Spleen (tissue), 11 donors: Measurements from ENCODE around the gene USP20. TPM values are rescaled to one million over a fixed set of nuclear protein-coding genes. Genes with fewer than 3 reads are reported as not detected.

ENCODE experiments used
- DNase-seq: peaks from one replicate; pipeline ENCODE4 v3.0.0-alpha.2; 2020
- H3K27ac ChIP-seq, 8 donors: fragments of 200-600 bp; sonication (generic) in 7 of 8; 1 replicate in 4 of 8; 2 replicates in 4 of 8; pipeline versions ENCODE4 v1.5.0 to v1.8.0; 2016 to 2021; ENCODE audit warnings: inconsistent platforms in 4 of 8, mild to moderate bottlenecking in 4 of 8, moderate library complexity in 1 of 8
- H3K27me3 ChIP-seq, 7 donors: fragments of 200-600 bp; sonication (generic) in 6 of 7; replicated peaks in 1 of 7; 1 replicate in 4 of 7; 2 replicates in 3 of 7; pipeline versions ENCODE4 v1.5.0 to v1.8.0; 2016 to 2021; ENCODE audit warnings: inconsistent platforms in 3 of 7, mild to moderate bottlenecking in 1 of 7
- H3K36me3 ChIP-seq, 6 donors: fragments of 200-600 bp; sonication (generic) in 5 of 6; 1 replicate in 4 of 6; 2 replicates in 2 of 6; pipeline versions ENCODE4 v1.5.0 to v1.8.0; 2016 to 2021; ENCODE audit warnings: inconsistent platforms in 2 of 6
- H3K4me1 ChIP-seq, 6 donors: fragments of 200-600 bp; sonication (generic) in 5 of 6; 1 replicate in 3 of 6; 2 replicates in 3 of 6; pipeline versions ENCODE4 v1.5.0 to v1.8.0; 2016 to 2021; ENCODE audit warnings: inconsistent platforms in 3 of 6
- H3K4me3 ChIP-seq, 8 donors: fragments of 200-600 bp; sonication (generic) in 7 of 8; 1 replicate in 4 of 8; 2 replicates in 4 of 8; pipeline versions ENCODE4 v1.5.0 to v1.8.0; 2016 to 2021; ENCODE audit warnings: inconsistent platforms in 4 of 8, mild to moderate bottlenecking in 4 of 8, moderate library complexity in 2 of 8
- H3K9me3 ChIP-seq, 8 donors: fragments of 200-600 bp; sonication (generic) in 7 of 8; 1 replicate in 4 of 8; 2 replicates in 4 of 8; pipeline versions ENCODE4 v1.5.0 to v1.8.0; 2016 to 2021; ENCODE audit warnings: inconsistent platforms in 4 of 8
- POLR2A ChIP-seq, 3 donors: fragments of 450-650 bp; IDR thresholded peaks; one replicate each; pipeline ENCODE4 v1.5.1; 2017; ENCODE audit warnings: antibody characterized with exemption in 3 of 3, mild to moderate bottlenecking in 1 of 3
- POLR2AphosphoS5 ChIP-seq, 3 donors: sonication (generic); formaldehyde crosslinking; IDR thresholded peaks; one replicate each; pipeline ENCODE4 v1.5.1; 2017; ENCODE audit warnings: antibody characterized with exemption in 3 of 3
- WGBS, 5 donors: extraction: QIAGEN DNeasy Blood & Tissue Kit in 3 of 5; methylation state at CpG; one replicate each; pipeline versions ENCODE4 v1.1.5 to v1.1.7; 2013 to 2018; 5-methylcytosine and 5-hydroxymethylcytosine counted together
- intact Hi-C: fragments of 100-400 bp; cut with DNase I; formaldehyde crosslinking; loops from one replicate; pipeline ENCODE4 v1.15.0; 2023; ENCODE audit warnings: low total_unique reads
- polyA plus RNA-seq, 3 donors: library from polyadenylated mRNA; stranded (reverse); fragments of 200-250 nt; gene quantifications; one replicate each; pipeline ENCODE4 v1.2.1, GENCODE V29; 2013
- total RNA-seq, 7 donors: library from RNA; depleted of rRNA in 3 of 7; stranded (reverse); fragments of >200 nt in 3 of 7; fragmentation: NEBNext Ultra II Directional in 4 of 7; extraction: Animal tissue kit (Norgen Biotek cat#: 25700) in 4 of 7; gene quantifications; one replicate each; pipeline versions ENCODE4 v1.1.0 to v1.2.1, GENCODE V29; 2016 to 2021
- TF ChIP-seq, protein P1 (sequence below), 11 experiments: fragments of 200-600 bp in 7 of 11; fragments of 450-650 bp in 4 of 11; sonication (generic) in 4 of 11; IDR thresholded peaks in 8 of 11; conservative IDR thresholded peaks in 3 of 11; 1 replicate in 7 of 11; 2 replicates in 4 of 11; pipeline versions ENCODE4 v1.4.0 to v1.8.0; 2016 to 2021; ENCODE audit warnings: antibody characterized with exemption in 11 of 11, inconsistent platforms in 4 of 11, mild to moderate bottlenecking in 1 of 11
- donor health status: healthy with polysubstance abuse.
- donor health status: DM: no; HTN: no; CAD: no; lungs with moderate emphysema.
- donor health status: DM: no; HTN: no; CAD: no.
- donor health status: Bipolar disorder and iron deficiency.
- donor health status: healthy.
- donor health status: DM: no; HTN: no; CAD: no.
- donor health status: DM: yes; HTN: yes; CAD: no.

USP20 gene
- total and polyA plus RNA-seq, 10 donors, result 29.7 to 83.7 (median 41.3) TPM

DNA sequence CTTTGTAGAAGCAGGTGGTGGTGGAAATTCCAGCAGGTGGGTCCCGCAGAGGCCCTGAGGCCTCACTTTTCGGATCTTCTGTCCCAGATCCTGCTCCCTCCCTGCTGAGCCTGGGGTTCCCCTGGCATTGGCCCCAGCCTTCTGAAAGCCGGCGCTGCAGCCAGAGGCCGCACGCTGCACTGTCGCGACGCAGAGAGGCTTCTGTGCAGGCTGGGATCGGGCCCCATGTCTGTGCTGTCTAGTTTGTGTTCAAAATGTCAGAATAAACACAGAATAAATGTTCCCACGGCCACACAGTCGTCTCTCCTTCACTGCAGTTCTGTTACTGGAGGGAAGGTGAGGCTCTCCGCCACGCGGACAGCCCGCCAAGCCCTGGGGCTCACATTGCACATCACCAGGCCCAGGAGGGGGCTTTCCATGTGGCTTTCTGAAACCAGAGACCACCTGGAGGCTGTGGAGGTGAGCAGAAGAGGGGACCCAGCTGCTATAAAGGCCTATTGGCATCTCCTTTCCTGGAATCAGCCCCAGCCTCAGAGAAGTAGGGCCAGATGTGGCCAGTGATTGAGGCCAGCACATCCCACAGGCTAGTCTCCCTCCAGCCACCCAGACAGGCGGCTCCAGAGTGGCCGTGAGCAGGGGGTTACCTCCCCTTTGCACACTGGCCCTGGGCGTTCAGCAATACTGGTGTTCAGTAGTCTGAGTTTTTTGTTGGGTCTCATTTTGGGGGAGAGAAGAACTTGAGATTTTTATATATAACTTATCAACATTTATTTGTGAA lies 46.5 kb downstream of the USP20 start:
- Histone ChIP-seq H3K4me3 (no peak overlapping the region), H3K27ac (peak overlapping the region in 1 of 8 donors; percentile 21), H3K4me1 (peaks cover 28 to 51% (median 37%) of the 10 kb centered on the region in 6 donors), H3K36me3 (peaks cover 0 to 38% (median 1%) of the 10 kb centered on the region in 6 donors), H3K27me3 (no peaks in the 10 kb centered on the region), H3K9me3 (no peaks in the 10 kb centered on the region)
- intact Hi-C loops, result loop anchor here (10.0 kb wide), 1 partner anchor 83 kb away; no protein-coding TSS in a partner anchor
- 85 to 93% (median 90%) methylated on average over 17 to 19 of the region's 19 CpGs for WGBS, 5 donors
- DNase-seq, result no peak
- TF ChIP-seq, protein P1, sequence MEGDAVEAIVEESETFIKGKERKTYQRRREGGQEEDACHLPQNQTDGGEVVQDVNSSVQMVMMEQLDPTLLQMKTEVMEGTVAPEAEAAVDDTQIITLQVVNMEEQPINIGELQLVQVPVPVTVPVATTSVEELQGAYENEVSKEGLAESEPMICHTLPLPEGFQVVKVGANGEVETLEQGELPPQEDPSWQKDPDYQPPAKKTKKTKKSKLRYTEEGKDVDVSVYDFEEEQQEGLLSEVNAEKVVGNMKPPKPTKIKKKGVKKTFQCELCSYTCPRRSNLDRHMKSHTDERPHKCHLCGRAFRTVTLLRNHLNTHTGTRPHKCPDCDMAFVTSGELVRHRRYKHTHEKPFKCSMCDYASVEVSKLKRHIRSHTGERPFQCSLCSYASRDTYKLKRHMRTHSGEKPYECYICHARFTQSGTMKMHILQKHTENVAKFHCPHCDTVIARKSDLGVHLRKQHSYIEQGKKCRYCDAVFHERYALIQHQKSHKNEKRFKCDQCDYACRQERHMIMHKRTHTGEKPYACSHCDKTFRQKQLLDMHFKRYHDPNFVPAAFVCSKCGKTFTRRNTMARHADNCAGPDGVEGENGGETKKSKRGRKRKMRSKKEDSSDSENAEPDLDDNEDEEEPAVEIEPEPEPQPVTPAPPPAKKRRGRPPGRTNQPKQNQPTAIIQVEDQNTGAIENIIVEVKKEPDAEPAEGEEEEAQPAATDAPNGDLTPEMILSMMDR (IDR thresholded peaks at IDR 0.05 in 8 of 11, conservative IDR thresholded peaks at IDR 0.05 in 3 of 11), result no peak
- TF ChIP-seq POLR2AphosphoS5 (IDR thresholded peaks at IDR 0.05), result peak in 1 of 3 donors; percentile 51

- DNase-seq, result peak; percentile 100
- 3 to 10% (median 3%) methylated on average over 19 to 24 of the region's 24 CpGs for WGBS, 5 donors
- TF ChIP-seq POLR2A (IDR thresholded peaks at IDR 0.05) (peak in 1 of 3 donors; percentile 25), POLR2AphosphoS5 (IDR thresholded peaks at IDR 0.05) (peak; percentile 89 to 93 (median 91))
- TF ChIP-seq, protein P1 (IDR thresholded peaks at IDR 0.05 in 8 of 11, conservative IDR thresholded peaks at IDR 0.05 in 3 of 11), result no peak
- intact Hi-C loops, result loop anchor here (5.0 to 10.0 kb wide), 3 partner anchors 80 to 218 kb away; partner anchors contain the start of gene FNBP1
- Histone ChIP-seq H3K4me1 (peaks cover 49 to 68% (median 62%) of the 10 kb centered on the region in 6 donors), H3K27ac (peak overlapping the region; percentile 86 to 96 (median 92)), H3K36me3 (peaks cover 0 to 26% (median 1%) of the 10 kb centered on the region in 6 donors), H3K9me3 (no peaks in the 10 kb centered on the region), H3K27me3 (no peaks in the 10 kb centered on the region), H3K4me3 (peak overlapping the region; percentile 22 to 72 (median 48))
These were observed 49.2 kb downstream of the USP20 start for GRCh38 chr9:129884220-129885017.

DNA sequence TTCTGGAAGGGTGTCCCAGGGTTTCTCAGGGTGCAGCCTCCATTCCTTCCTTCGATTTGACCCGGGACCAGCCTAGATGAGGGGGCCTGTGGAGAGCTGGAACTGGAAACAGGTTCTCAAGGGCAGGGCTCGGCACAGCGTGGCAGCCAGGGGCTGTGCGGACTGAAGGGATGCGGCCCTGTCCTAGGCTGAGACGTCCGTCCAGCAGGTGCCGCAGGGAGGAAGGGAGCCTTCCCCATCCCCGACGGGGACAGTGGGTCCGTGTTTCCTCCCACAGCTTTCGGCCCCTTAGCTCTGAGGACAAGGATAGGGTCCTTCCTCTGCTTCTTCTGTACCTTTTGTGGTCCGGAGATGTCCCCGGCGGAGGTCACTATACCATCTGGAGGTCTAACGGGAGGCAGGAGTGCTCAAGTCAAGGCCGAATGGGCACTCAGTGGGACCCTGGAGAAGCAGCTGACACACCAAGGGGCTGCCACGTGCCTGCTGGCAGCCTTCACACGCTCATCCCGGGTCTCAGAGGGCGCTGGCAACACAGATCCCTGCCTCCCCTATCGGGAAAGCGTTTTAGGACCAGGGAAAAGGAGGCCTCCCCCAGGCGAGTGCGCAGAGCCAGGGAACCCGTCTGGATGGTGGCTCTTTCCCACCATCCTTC lies 49.9 kb downstream of the USP20 start:
- TF ChIP-seq, protein P1 (IDR thresholded peaks at IDR 0.05 in 8 of 11, conservative IDR thresholded peaks at IDR 0.05 in 3 of 11), result peak in 6 of 11 experiments; percentile 4 to 43 (median 37)
- TF ChIP-seq POLR2A (IDR thresholded peaks at IDR 0.05), result no peak
- H3K9me3 ChIP-seq, result no peaks in the 10 kb centered on the region
- intact Hi-C loops, result loop anchor here (5.0 to 10.0 kb wide), 3 partner anchors 80 to 217 kb away; partner anchors contain the start of gene FNBP1
- 4 to 14% (median 7%) methylated on average over 22 to 27 of the region's 27 CpGs for WGBS, 5 donors
- peaks cover 57 to 75% (median 69%) of the 10 kb centered on the region in 6 donors for H3K4me1 ChIP-seq
- H3K36me3 ChIP-seq, result peaks cover 0 to 19% (median 3%) of the 10 kb centered on the region in 6 donors
- peak overlapping the region; percentile 22 to 72 (median 48) for H3K4me3 ChIP-seq
- no peaks in the 10 kb centered on the region for H3K27me3 ChIP-seq
- H3K27ac ChIP-seq, result peak overlapping the region; percentile 86 to 96 (median 92)
- DNase-seq, result peak; percentile 92
